Brain microvascular endothelial cell (primary cell): Measurements from ENCODE around the gene TNPO2.

Experiments
- DNase-seq: peaks from one replicate; pipeline ENCODE4 v3.0.0-alpha.2; 2020
- H3K27ac ChIP-seq: fragments of 250-450 bp; sonication (Bioruptor Pico); 2 replicates; pipeline ENCODE4 v1.5.1; 2020; ENCODE audit warnings: mild to moderate bottlenecking, moderate library complexity
- H3K27me3 ChIP-seq: fragments of 250-450 bp; sonication (Bioruptor Pico); replicated peaks from 2 replicates; pipeline ENCODE4 v1.5.1; 2020; ENCODE audit warnings: mild to moderate bottlenecking
- H3K36me3 ChIP-seq: fragments of 250-450 bp; sonication (Bioruptor Pico); replicated peaks from 2 replicates; pipeline ENCODE4 v1.5.1; 2020; ENCODE audit warnings: mild to moderate bottlenecking
- H3K4me3 ChIP-seq: 2 replicates; pipeline ENCODE4 v1.5.1; 2011; ENCODE audit warnings: low read depth, mild to moderate bottlenecking, control low read depth, low read length, moderate library complexity
- CTCF ChIP-seq: IDR thresholded peaks from 2 replicates; pipeline ENCODE4 v1.5.1; 2011; ENCODE audit warnings: low read depth, mild to moderate bottlenecking, moderate library complexity, low read length, control low read depth, inconsistent platforms; ENCODE audit errors: missing control alignments
- in situ Hi-C: cut with HindIII; loops from 2 replicates; pipeline ENCODE4 v1.10.0; 2017; ENCODE audit warnings: low sequenced_read_pairs, low pct_ligation_motif_present

The TNPO2 gene

GRCh38 chr19:12664406-12665280, 59.1 kb downstream of the TNPO2 start:
- in situ Hi-C loops: no loop called here
- no peak for TF ChIP-seq CTCF
- Histone ChIP-seq H3K27me3 (no peaks in the 10 kb centered on the region), H3K36me3 (peaks cover 20% of the 10 kb centered on the region), H3K4me3 (no peak overlapping the region), H3K27ac (no peak overlapping the region)
- no peak for DNase-seq

DNA sequence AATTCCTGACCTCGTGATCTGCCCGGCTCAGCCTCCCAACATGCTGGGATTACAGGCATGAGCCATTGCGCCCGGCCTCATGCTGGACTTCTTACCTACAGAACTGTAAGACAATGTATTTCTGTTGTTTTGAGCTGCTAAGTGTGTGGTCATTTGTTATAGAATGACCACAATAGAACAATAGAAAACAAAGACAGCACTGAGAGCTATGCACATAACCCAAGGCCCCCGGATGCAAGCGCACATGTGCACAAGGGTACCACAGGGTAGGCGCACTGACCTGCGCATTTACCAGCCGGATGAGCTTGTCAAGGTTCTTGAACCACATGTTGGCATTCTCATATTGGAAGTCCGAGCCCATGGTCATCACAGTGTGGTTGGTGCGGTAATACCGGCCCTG, 62.8 kb downstream of the TNPO2 start:
- H3K36me3 ChIP-seq: peaks cover 27% of the 10 kb centered on the region
- in situ Hi-C loops: no loop called here
- H3K4me3 ChIP-seq: no peak overlapping the region

GRCh38 chr19:12657966-12658365, 65.8 kb downstream of the TNPO2 start:
- TF ChIP-seq CTCF: peak; percentile 26
- peaks cover 25% of the 10 kb centered on the region for H3K36me3 ChIP-seq
- DNase-seq: no peak
- H3K27ac ChIP-seq: no peak overlapping the region
- in situ Hi-C loops: no loop called here
- no peaks in the 10 kb centered on the region for H3K27me3 ChIP-seq
- H3K4me3 ChIP-seq: no peak overlapping the region

More for the DNA sequence above, 62.8 kb downstream of the TNPO2 start:
- Histone ChIP-seq H3K27ac (no peak overlapping the region), H3K27me3 (no peaks in the 10 kb centered on the region)
- no peak for DNase-seq
- TF ChIP-seq CTCF: no peak

GRCh38 chr19:12656899-12657571, 66.7 kb downstream of the TNPO2 start:
- in situ Hi-C loops: no loop called here
- H3K36me3 ChIP-seq: peaks cover 25% of the 10 kb centered on the region
- TF ChIP-seq CTCF: peak; percentile 24

DNA sequence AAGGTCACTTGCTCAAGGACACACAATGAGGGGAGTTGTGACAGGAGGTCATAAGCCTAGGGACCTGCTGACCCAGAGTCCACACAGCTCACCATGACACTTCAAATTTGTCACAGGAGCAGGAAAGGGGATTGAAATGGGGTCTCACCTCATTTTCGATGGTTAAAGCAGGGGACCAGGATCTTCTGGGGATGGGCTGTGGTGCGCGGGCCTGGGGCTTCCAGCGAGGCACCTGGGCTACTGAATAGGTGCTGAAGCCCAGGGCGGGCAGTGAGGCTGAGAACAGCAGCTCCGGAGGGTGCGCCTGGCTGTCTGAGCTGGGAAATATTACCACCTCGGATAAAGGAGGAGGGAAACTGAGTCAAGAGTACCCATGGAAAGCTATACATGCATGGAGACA, 68.2 kb downstream of the TNPO2 start:
- peaks cover 24% of the 10 kb centered on the region for H3K36me3 ChIP-seq
- no peak for TF ChIP-seq CTCF
- in situ Hi-C loops: no loop called here
- H3K27me3 ChIP-seq: no peaks in the 10 kb centered on the region
- no peak overlapping the region for H3K27ac ChIP-seq
- no peak for DNase-seq
- H3K4me3 ChIP-seq: no peak overlapping the region

More at GRCh38 chr19:12656899-12657571, 66.7 kb downstream of the TNPO2 start:
- DNase-seq: no peak
- Histone ChIP-seq H3K27ac (no peak overlapping the region), H3K27me3 (no peaks in the 10 kb centered on the region), H3K4me3 (no peak overlapping the region)
